Activated naive CD4-positive, alpha-beta T cell treated with anti-CD3 and anti-CD28 coated beads, Interleukin-2, amount 50 U/mL, for 16 hours (primary cell): ENCODE results near the gene DISC1.
A peak's percentile ranks its signal among the peaks of the same experiment; 100 is the strongest.
"Not testable (repeated sequence)": the region's sequence is repeated elsewhere in the genome, so short reads cannot be mapped to it uniquely, and the experiment has no call there.

Experiments
- DNase-seq: peaks from one replicate; pipeline ENCODE4 v3.0.0-alpha.2; 2020

DISC1 gene

GRCh38 chr1:231626535-231626950 is at the start of gene DISC1:
Gene DISC1 (plus strand): TSS chr1:231626790. CDS start chr1:231626868, 78 bp downstream.
- DNase-seq: peak; percentile 65

DNA sequence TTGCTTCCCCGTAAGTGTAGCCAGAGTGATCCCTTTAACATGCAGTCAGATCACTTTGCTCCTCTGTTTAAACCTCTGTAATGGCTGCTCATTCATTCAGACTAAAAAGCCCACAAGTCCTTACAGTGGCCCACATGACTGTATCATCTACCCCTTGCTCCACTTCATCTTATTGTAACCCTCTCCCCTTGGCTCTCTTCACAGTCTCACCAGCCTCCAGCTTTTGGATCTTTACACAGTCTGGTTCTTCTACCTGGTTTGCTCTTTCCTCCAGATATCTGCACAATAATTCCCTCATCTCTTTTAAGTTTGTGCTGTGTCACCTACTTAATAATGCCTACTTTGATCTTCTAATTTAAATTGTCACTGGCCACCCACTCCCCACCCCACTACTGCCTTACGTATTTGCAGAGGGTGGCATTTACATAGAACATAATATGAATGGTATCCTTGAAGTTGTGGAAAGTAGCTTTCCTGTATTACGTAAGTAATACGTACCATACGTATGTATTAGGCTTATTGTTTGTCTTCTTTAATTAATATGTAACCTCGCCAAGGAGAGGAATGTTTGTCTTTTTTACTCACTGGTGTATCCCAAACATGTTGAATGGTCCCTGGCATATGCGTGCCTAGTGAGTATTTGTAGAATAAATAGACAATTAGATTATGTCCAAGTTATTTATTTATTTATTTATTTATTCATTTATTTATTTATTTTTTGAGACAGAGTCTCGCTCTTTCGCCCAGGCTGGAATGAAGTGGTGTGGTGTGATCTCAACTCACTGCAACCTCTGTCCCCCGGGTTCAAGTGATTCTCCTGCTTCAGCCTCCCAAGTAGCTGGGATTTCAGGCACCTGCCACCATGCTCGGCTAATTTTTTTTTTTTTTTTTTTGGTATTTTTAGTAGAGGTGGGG is 49.5 kb upstream of the DISC1 start:
- DNase-seq: no peak

GRCh38 chr1:231580874-231581273 is 45.7 kb upstream of the DISC1 start:
- no peak for DNase-seq

DNA sequence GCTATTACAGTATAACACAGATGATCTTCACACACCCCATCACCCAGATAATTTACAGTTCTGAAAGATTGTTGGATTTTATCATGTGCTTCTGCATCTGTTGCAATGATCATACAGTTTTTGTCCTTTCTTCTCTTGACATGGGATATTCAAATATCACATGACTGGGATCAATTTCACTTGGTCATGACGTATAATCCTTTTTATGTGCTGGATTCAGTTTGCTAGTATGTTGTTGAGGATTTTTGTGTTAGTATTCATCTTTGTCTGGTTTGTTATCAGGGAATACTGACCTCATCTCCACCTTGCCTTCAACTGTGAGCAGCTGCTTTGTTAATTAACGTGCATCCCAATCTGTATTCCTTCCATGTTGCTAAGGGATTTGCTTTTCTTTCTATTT is 44.7 kb upstream of the DISC1 start:
- no peak for DNase-seq

- no peak for DNase-seq
Observed at GRCh38 chr1:231583376-231583775, 43.2 kb upstream of the DISC1 start.

DNA sequence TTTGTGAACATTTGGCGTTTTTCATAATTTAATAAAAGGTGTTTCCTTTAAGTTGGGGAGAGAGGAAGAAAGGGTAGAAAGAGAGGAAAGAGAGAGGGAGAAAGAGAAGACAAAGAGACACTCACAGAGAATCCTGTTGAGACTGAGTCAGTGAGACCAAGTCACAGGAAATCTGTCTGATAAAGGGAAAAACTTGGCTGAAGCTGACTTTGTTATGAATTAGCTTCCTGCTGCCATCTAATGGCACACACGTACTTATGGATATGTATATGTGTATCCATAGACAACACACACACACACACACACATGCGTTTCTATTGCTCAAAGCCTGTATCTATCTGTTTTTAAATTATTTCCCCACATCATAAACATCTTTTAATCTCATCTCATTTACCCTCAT is 42.5 kb upstream of the DISC1 start:
- DNase-seq: no peak

DNA sequence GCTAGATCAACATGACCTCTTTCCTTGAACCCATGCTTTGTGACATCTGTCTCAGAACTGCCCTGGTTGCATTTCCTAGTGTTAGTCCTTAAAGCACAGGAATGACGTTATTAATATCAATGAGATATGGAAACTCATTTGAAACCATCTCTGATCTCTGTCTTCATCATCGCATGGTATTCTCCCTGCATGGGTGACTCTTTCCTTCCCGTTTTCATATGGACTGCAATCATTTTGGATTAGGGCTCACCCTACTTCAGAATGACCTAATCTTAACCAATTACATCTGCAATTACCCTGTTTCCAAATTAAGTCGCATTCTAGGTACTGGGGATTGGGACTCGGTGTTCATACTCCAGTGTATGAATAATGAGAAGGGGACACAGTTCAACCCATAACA is 41.7 kb upstream of the DISC1 start:
- no peak for DNase-seq

- DNase-seq: peak; percentile 32
Observed at GRCh38 chr1:231590453-231591198, 36.0 kb upstream of the DISC1 start.

GRCh38 chr1:231591466-231591865 is 35.1 kb upstream of the DISC1 start:
- DNase-seq: no peak

- no peak for DNase-seq
Observed at GRCh38 chr1:231592809-231593208, 33.8 kb upstream of the DISC1 start.

DNA sequence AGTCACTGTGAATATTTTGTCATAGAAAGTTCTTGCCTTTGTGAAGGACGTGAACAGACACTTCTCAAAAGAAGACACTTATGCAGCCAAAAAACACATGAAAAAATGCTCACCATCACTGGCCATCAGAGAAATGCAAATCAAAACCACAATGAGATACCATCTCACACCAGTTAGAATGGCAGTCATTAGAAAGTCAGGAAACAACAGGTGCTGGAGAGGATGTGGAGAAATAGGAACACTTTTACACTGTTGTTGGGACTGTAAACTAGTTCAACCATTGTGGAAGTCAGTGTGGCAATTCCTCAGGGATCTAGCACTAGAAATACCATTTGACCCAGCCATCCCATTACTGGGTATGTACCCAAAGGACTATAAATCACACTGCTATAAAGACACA is 33.3 kb upstream of the DISC1 start:
- not testable (repeated sequence) for DNase-seq

DNA sequence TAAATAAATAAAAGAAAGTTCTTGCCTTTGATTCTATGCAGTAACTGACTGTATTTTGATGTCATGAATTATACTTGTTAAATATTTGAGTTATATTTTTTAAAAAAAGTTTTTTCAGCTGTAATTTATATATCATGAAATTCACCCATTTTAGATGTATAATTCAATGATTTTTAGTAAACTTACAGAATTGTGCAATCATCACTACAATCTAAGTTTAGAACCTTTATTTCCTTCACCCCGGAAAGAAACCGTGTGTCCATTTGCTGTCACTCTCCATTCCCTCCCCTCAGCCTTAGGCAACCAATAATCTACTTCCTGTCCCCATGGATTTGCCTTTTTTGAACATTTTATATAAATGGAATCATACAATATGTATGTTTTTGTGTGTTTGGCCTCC is 32.5 kb upstream of the DISC1 start:
- DNase-seq: no peak

DNA sequence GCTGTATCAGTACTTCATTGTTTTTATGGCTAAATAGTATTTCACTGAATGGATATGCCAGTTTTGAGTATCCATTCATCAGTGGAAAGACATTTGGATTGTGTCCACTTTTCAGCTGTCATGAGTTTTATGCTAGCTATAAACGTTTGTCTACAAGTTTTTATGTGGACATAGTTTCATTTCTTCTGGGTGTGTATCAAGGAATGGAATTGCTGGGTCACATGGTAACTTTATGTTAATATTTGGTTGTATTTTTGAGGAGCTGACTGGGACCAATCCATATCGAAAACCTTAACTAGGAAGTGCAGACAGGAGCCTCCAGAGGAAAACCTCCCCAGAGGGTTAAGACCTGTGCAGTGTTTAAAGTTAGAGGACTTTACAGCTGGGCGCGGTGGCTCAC is 31.8 kb upstream of the DISC1 start:
- DNase-seq: no peak

DNA sequence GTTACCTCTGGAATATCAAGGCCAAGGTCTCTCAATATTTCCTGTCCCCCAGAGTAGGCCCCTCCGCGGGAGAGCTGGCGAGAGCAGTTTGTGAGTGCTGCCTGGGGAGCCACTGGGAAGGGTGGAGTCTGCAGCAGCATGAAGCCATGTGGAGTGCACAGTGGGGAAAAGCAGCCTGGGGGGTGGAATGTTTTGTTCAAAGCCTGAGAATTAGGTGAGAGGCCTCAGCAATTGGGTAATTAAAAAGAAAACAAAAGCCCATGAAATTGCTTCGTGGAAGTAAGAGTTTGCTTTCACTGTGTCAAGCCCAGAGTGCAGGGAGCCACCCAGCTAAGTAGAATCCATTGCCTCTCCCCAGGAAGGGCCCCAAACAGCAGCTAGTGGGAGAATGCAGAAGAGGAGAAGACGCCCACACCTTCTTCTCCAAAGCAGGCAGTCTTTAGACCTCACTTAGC is 30.2 kb upstream of the DISC1 start:
- no peak for DNase-seq

- no peak for DNase-seq
Observed at GRCh38 chr1:231597971-231598370, 28.6 kb upstream of the DISC1 start.

DNA sequence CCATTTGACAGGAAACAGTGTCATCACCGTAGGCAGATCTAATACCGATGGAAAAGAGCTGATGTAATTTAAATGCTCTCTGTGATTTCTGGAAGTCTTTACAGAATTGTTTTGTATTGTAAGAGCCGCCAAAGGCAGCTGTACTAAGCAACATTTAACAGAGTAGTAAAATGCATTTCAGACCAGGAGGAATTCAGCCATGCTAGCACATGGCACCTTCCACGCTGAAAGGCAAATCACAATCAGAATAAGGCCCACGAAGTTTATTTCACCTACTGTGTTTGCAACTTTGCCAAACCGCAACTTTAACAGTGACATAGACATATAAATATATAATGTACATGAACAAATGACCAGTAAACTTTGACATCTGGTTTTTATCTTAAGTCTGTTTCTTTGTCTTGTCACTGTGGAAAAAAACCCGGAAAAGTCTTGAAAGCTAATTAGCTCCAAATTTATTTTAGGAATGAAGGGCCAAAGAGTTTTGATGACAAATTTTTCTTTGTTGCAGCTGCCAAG is 26.1 kb upstream of the DISC1 start:
- DNase-seq: no peak

DNA sequence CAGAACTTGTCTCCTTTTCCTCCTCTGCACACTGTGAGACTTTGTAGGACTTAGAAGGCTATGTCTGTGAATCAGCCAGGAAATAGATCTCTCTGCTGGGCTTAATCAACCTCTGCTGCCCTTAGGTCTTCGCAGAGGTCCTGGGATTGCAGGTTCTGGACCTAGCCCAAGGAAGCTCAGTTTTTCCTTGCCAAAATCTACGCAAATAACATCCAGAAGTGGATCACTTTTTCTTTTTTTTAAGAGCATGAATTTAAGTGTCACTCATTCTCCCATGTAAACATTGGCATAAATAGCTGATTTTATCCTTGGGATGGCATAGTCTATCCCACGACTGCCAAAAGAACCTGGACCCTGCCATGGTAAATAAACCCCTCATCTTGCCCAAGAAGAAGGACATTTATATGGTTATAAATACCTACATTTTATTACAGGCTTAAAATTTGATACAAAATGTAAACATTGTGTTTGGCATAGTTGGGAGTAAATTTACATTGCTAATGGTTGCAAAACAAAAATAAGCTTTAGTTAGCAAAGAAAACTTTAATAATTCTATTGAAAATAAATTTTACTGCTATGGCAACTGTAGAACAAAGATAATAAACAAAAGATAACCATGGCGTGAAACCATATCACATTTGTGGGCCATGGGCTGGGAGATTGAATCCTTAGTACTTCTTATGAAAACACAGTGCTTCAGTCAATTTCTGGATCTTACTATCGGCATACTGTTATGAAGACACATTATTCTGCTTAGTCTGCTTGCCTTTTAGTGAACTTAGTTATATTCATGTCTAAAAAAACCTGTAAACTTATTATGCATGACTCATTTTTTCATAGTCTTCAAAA is 24.5 kb upstream of the DISC1 start:
- no peak for DNase-seq

GRCh38 chr1:231602673-231602984 is 24.0 kb upstream of the DISC1 start:
- no peak for DNase-seq

DNA sequence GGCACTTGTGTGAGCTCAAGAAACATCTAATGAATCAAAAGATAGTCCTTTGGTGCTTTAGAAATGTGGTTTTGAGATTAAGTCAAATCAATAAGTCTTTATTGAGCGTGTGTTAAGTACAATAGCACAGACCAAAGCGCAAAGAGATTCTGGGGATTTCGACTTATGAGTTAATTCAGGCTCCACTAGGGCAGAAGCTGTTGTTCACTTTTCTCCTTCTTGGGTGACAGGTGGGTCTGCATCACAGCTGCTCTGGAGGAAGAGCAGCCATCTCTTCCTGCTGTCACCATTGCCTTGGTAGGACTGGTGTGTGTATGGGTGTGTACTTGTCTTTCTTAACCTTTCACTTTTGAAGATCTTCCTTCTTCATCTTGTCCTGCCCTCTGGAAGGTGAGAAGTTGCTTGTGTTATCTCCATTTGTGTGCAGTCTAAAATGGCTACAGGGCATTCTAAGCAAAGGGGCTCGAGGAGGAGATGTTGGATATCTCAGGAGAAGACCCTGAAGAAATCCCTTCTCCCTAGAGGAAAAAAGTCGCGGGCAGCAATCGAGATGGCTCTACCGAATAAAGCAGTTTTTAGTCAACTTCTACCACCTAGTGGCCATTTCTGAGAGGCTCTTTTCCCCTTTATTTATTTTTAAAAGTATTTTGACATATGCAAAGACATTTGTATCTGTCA is 22.9 kb upstream of the DISC1 start:
- DNase-seq: no peak

GRCh38 chr1:231604276-231604621 is 22.3 kb upstream of the DISC1 start:
- no peak for DNase-seq

DNA sequence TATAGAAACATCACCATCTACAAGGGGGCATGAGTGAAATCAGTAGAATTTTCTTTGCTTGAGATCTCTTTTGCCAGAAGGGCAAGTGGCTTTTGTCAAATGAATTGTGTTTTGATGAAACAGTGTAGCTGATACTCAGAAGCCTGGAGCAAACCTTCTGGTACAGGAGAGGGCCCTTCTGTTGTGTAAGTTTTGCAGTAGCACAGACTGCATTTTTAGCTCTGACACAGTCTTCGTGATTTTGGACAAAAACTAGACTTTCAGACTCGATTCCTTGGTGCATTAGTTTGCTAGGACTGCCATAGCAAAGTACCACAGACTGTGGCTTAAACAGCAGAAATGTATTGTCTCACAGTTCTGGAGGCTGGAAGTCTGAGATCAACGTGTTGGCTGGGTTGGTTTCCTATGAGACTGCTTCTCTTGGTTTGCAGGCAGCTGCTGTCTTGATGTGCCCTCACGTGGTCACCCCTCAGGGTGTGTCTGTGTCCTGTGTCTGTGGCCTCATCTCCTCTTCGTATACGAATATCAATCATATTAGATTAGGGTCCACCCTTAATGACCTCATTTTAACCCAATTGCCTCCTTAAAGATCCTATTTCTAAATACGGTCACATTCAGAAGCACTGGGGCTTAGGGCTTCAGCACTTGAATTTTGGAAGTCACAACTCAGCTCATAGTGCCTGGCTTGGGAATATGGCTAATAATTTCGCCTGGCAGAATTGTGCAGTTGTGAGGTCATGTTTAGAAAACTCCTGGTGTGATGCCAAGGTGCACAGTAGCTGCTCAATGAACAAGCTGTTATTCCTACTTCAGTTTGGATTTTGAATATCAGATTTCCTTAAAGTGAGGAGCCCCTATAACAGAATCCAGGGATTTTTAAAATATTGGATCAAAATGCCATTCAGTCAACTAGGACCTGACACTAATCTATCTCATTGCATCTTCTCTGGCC is 21.2 kb upstream of the DISC1 start:
- no peak for DNase-seq
